Hepatocyte (in vitro differentiated cells): ENCODE measurements around the gene MRPS9. TPM values are rescaled to one million over a fixed set of nuclear protein-coding genes. Genes with fewer than 3 reads are reported as not detected.

Experiments used
- DNase-seq: peaks from one replicate; pipeline ENCODE4 v3.0.0-alpha.2; 2016; ENCODE audit warnings: low spot score
- H2AFZ ChIP-seq: fragments of 200-600 bp; sonication (generic); 2 replicates; pipeline ENCODE4 v1.6.0; 2016; ENCODE audit warnings: antibody characterized with exemption, mild to moderate bottlenecking
- H3K27ac ChIP-seq: fragments of 200-600 bp; sonication (generic); 2 replicates; pipeline ENCODE4 v1.5.1; 2016; ENCODE audit warnings: mild to moderate bottlenecking
- H3K27me3 ChIP-seq: fragments of 200-600 bp; sonication (generic); 2 replicates; pipeline ENCODE4 v1.6.1; 2016
- H3K36me3 ChIP-seq: fragments of 200-600 bp; sonication (generic); replicated peaks from 2 replicates; pipeline ENCODE4 v1.5.1; 2016; ENCODE audit warnings: low read depth; ENCODE audit not compliant: insufficient read depth
- H3K4me1 ChIP-seq: fragments of 200-600 bp; sonication (generic); 2 replicates; pipeline ENCODE4 v1.5.1; 2016; ENCODE audit warnings: mild to moderate bottlenecking, moderate library complexity; ENCODE audit not compliant: insufficient read depth
- H3K4me2 ChIP-seq: fragments of 200-600 bp; sonication (generic); 2 replicates; pipeline ENCODE4 v1.6.0; 2016
- H3K4me3 ChIP-seq: fragments of 200-600 bp; sonication (generic); 2 replicates; pipeline ENCODE4 v1.5.1; 2016; ENCODE audit warnings: mild to moderate bottlenecking
- H3K79me2 ChIP-seq: fragments of 200-600 bp; sonication (generic); 2 replicates; pipeline ENCODE4 v1.6.0; 2017; ENCODE audit warnings: mild to moderate bottlenecking
- H3K9me2 ChIP-seq: fragments of 200-600 bp; sonication (generic); replicated peaks from 2 replicates; pipeline ENCODE4 v1.6.0; 2017; ENCODE audit warnings: mild to moderate bottlenecking; ENCODE audit not compliant: insufficient read depth
- H3K9me3 ChIP-seq: fragments of 200-600 bp; sonication (generic); 2 replicates; pipeline ENCODE4 v1.5.1; 2016; ENCODE audit warnings: low read depth, mild to moderate bottlenecking
- H4K20me1 ChIP-seq: fragments of 200-600 bp; sonication (generic); 2 replicates; pipeline ENCODE4 v1.6.0; 2016; ENCODE audit warnings: mild to moderate bottlenecking; ENCODE audit not compliant: insufficient read depth, poor library complexity, severe bottlenecking
- EZH2 ChIP-seq: fragments of 200-600 bp; sonication (generic); IDR thresholded peaks from 2 replicates; pipeline ENCODE4 v1.6.1; 2016; ENCODE audit warnings: antibody characterized with exemption, mild to moderate bottlenecking, borderline replicate concordance
- EZH2phosphoT487 ChIP-seq: fragments of 200-600 bp; sonication (generic); IDR thresholded peaks from one replicate; pipeline ENCODE4 v1.6.1; 2018; ENCODE audit warnings: antibody characterized with exemption, mild to moderate bottlenecking, low read depth, moderate library complexity; ENCODE audit not compliant: unreplicated experiment, severe bottlenecking
- WGBS: methylation state at CpG from one replicate; pipeline ENCODE4 v1.1.6; 2016; ENCODE audit warnings: low lambda C conversion rate; ENCODE audit errors: missing lambda C conversion rate; 5-methylcytosine and 5-hydroxymethylcytosine counted together
- polyA plus RNA-seq: library from polyadenylated mRNA; unstranded; fragments of >200 nt; fragmentation: Nextera tagmentation; extraction: Ambion mirVana; gene quantifications from 2 replicates; pipeline ENCODE4 v1.2.1, GENCODE V29; 2016
- total RNA-seq: library from RNA; depleted of rRNA; stranded (reverse); fragments of >200 nt; gene quantifications from 2 replicates; pipeline ENCODE4 v1.2.3, GENCODE V29; 2014
- TF ChIP-seq, protein P1 (sequence below): fragments of 200-600 bp; sonication (generic); IDR thresholded peaks from 2 replicates; pipeline ENCODE4 v1.5.1; 2016; ENCODE audit warnings: antibody characterized with exemption, mild to moderate bottlenecking; ENCODE audit not compliant: poor library complexity

Gene MRPS9
- total and polyA plus RNA-seq, 2 experiments from 2014 or later = 30.8 to 35.0 TPM

- TF ChIP-seq EZH2phosphoT487 (no peak), EZH2 (no peak)
- TF ChIP-seq, protein P1, sequence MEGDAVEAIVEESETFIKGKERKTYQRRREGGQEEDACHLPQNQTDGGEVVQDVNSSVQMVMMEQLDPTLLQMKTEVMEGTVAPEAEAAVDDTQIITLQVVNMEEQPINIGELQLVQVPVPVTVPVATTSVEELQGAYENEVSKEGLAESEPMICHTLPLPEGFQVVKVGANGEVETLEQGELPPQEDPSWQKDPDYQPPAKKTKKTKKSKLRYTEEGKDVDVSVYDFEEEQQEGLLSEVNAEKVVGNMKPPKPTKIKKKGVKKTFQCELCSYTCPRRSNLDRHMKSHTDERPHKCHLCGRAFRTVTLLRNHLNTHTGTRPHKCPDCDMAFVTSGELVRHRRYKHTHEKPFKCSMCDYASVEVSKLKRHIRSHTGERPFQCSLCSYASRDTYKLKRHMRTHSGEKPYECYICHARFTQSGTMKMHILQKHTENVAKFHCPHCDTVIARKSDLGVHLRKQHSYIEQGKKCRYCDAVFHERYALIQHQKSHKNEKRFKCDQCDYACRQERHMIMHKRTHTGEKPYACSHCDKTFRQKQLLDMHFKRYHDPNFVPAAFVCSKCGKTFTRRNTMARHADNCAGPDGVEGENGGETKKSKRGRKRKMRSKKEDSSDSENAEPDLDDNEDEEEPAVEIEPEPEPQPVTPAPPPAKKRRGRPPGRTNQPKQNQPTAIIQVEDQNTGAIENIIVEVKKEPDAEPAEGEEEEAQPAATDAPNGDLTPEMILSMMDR = no peak
- WGBS = 94% methylated on average over 1 of the region's 1 CpG
Observed at GRCh38 chr2:105032476-105032875, 5.4 kb upstream of the MRPS9 start.

GRCh38 chr2:105034170-105034569, 3.7 kb upstream of the MRPS9 start:
- H3K9me2 ChIP-seq = no peaks in the 10 kb centered on the region
- 90% methylated on average over 1 of the region's 1 CpG for WGBS
- H3K79me2 ChIP-seq = peaks cover 9% of the 10 kb centered on the region
- H4K20me1 ChIP-seq = no peaks in the 10 kb centered on the region
- no peak for DNase-seq
- no peak overlapping the region for H3K27ac ChIP-seq
- H3K4me2 ChIP-seq = no peak overlapping the region
- H3K9me3 ChIP-seq = no peaks in the 10 kb centered on the region
- no peaks in the 10 kb centered on the region for H3K27me3 ChIP-seq
- H3K4me1 ChIP-seq = peaks cover 6% of the 10 kb centered on the region
- H3K4me3 ChIP-seq = no peak overlapping the region
- H2AFZ ChIP-seq = no peak overlapping the region
- no peaks in the 10 kb centered on the region for H3K36me3 ChIP-seq
- TF ChIP-seq EZH2phosphoT487 (no peak), EZH2 (no peak)
- TF ChIP-seq, protein P1 = no peak

More at GRCh38 chr2:105032476-105032875, 5.4 kb upstream of the MRPS9 start:
- H3K27me3 ChIP-seq = no peaks in the 10 kb centered on the region
- H3K36me3 ChIP-seq = no peaks in the 10 kb centered on the region
- H3K4me2 ChIP-seq = no peak overlapping the region
- H3K9me3 ChIP-seq = no peaks in the 10 kb centered on the region
- H3K4me1 ChIP-seq = peaks cover 6% of the 10 kb centered on the region
- no peak overlapping the region for H2AFZ ChIP-seq
- H3K27ac ChIP-seq = no peak overlapping the region
- no peaks in the 10 kb centered on the region for H3K9me2 ChIP-seq
- DNase-seq = no peak
- no peaks in the 10 kb centered on the region for H4K20me1 ChIP-seq
- no peaks in the 10 kb centered on the region for H3K79me2 ChIP-seq
- no peak overlapping the region for H3K4me3 ChIP-seq

DNA sequence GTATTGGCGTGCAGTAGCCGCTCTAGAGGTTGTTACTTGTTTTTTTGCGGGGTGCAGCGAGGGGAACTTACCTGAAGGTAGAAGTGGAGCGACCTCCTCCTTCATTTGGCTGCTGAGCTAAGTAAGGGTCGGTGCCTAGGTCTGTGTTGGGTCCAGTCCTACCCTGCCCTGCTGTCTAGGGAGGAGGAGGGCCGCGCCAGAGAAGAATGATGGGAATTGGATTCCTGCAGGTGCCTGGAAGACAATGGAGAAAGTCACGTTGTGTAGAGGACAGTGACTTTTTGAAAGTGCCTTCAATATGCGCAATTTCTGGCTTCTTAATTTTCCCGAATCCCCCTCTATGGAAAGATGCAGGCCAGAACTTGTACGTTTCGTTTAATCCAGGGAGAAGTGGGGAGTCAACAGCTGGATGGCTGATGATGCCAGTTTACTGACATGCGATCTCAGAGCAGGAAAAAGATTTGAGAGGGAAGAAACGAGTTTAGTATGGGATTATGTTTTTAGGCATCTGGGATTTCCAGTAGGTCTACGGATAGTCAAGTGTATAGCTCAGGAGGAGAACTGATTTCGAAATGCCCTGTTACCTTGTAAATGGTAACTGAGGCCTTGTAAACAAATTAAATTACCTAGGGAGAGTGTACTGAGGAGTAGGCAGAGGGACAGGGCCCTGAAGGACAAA, 653 bp downstream of the MRPS9 start:
- Histone ChIP-seq H3K9me2 (no peaks in the 10 kb centered on the region), H3K27ac (peak overlapping the region; percentile 95), H3K4me1 (peaks cover 6% of the 10 kb centered on the region), H4K20me1 (peaks cover 4% of the 10 kb centered on the region), H3K79me2 (peaks cover 47% of the 10 kb centered on the region), H3K9me3 (no peaks in the 10 kb centered on the region), H3K4me3 (peak overlapping the region; percentile 71), H2AFZ (peak overlapping the region; percentile 94), H3K27me3 (no peaks in the 10 kb centered on the region), H3K4me2 (peak overlapping the region; percentile 85), H3K36me3 (no peaks in the 10 kb centered on the region)
- 8% methylated on average over 17 of the region's 17 CpGs for WGBS
- TF ChIP-seq EZH2phosphoT487 (no peak), EZH2 (no peak)
- TF ChIP-seq, protein P1 = no peak
- no peak for DNase-seq
